Esophagus squamous epithelium (tissue), 4 donors: ENCODE data around the gene HSD17B3.

Experiments used
- CTCF ChIP-seq, 6 experiments: fragments of 450-650 bp in 4 of 6; fragments of 200-600 bp in 2 of 6; sonication (generic) in 2 of 6; IDR thresholded peaks; one replicate each; pipeline ENCODE4 v1.5.1; 2016 to 2019; ENCODE audit warnings: antibody characterized with exemption in 6 of 6, mild to moderate bottlenecking in 4 of 6, moderate library complexity in 4 of 6
- POLR2A ChIP-seq, 4 donors: fragments of 450-650 bp; IDR thresholded peaks; one replicate each; pipeline ENCODE4 v1.6.1; 2017; ENCODE audit warnings: antibody characterized with exemption in 4 of 4, mild to moderate bottlenecking in 4 of 4, moderate library complexity in 3 of 4

- no peak for TF ChIP-seq CTCF (IDR thresholded peaks at IDR 0.05)
- no peak for TF ChIP-seq POLR2A (IDR thresholded peaks at IDR 0.05)
Observed at GRCh38 chr9:96338299-96338698, 36.3 kb upstream of the HSD17B3 start.
